Activated CD4-positive, alpha-beta T cell treated with anti-CD3 and anti-CD28 coated beads for 48 hours (primary cell): Measurements from ENCODE around the gene IFNA14.
"Not testable (repeated sequence)": the region's sequence is repeated elsewhere in the genome, so short reads cannot be mapped to it uniquely, and the experiment has no call there.

Experiments used
- DNase-seq: peaks from one replicate; pipeline ENCODE4 v3.0.0-alpha.2; 2020

The IFNA14 gene

DNA sequence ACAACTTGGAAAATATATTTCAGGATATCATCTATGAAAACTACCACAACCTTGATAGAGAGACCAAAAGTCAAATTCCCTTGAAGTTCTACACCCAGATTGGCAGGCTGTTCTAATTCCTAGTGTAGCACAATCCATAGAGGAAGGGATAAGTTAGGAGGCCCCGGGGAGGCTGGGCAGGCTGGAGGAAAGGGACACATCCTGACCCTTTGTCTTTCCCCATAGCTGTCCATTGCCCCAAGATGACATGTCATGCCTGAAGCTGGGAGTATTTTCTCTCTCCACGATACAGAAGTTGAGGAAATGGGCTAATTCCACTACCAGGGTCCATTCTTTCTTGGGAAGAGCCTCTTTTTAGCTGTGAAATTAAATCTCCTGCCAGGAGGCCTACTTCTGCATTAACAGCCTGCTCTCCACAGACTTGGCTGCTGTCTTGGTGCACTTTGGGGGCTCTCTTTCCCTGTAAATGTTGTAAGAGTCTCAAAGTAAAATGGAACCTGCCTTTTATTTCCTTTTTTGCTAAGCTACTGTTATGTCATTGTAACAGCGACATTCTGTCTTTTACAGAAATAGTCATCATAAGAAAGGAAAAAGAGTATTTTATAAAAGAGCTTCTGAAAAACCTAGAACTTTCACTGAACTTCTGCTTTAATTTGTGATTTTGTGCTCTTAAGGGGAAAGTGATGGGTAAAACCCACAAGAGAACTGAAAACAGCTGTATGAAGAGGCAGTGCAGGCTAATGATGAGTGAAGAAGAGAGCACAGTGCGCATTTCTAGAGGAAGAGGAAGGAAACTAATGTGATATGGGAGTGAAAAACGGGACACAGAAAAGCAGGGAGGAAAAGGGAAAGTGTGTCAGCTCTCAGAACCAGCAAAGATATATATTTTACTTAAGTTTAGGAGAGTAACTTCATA lies 26.1 kb downstream of the IFNA14 start:
- DNase-seq = not testable (repeated sequence)

GRCh38 chr9:21212160-21212559 lies 27.6 kb downstream of the IFNA14 start:
- DNase-seq = not testable (repeated sequence)

DNA sequence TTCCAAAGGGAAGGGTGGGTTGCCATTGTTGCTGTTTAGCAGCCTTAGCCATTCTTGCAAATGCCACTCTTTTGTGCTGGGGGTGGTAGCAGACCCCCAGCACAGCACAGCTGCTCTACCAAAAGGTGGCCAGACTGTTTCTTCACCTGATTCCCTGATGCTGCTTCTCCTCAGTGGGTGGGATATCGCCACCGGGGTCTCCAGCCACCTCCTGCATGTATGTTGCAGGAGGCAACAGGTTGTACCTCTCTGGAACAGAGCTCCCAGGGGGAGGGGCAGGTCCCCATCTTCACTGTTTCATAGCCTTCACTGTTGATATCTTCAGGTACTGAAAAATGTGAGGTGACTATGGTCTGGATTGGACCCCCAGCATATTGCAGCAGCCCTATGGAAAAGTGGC lies 29.0 kb downstream of the IFNA14 start:
- not testable (repeated sequence) for DNase-seq

GRCh38 chr9:21210311-21210710 lies 29.5 kb downstream of the IFNA14 start:
- no peak for DNase-seq

- not testable (repeated sequence) for DNase-seq
Observed at GRCh38 chr9:21207043-21207442, 32.8 kb downstream of the IFNA14 start, which contains the start of gene IFNA10. Gene IFNA10 (minus strand): TSS chr9:21207143. CDS start chr9:21207097, 46 bp downstream.

DNA sequence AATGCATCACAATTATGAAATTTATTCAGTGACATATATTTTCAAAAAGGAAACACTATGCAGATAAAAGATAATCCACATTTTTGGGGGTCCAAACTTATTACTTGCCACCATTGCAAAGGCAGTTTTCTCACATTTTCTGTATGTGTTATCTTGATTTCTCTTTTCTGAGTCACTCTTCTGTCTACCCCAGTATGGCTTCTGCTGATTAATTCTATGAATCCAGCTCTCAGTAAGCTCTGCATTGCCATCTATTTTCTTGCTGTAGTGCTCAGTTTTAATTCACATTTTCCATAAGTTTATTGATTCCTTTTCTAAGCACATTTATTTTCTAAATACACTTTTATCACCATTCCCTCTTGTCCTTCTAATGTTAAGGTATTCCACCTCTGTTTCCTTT lies 34.6 kb downstream of the IFNA14 start:
- no peak for DNase-seq

- DNase-seq = not testable (repeated sequence)
Observed at GRCh38 chr9:21202105-21202504, 37.7 kb downstream of the IFNA14 start, which contains the start of gene IFNA7. Gene IFNA7 (minus strand): TSS chr9:21202205. CDS start chr9:21202165, 40 bp downstream.

GRCh38 chr9:21194867-21195776 lies 44.7 kb downstream of the IFNA14 start:
- peak; percentile 43 for DNase-seq
